T1000 (cell line): ENCODE measurements around the gene S100A5.
"Not testable (repeated sequence)": the region's sequence is repeated elsewhere in the genome, so short reads cannot be mapped to it uniquely, and the experiment has no call there.

Experiments
- DNase-seq: peaks from one replicate; lab custom pipeline; 2025; ENCODE audit warnings: mixed read lengths; lab: John Stamatoyannopoulos, UW

The S100A5 gene, protein sequence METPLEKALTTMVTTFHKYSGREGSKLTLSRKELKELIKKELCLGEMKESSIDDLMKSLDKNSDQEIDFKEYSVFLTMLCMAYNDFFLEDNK

DNA sequence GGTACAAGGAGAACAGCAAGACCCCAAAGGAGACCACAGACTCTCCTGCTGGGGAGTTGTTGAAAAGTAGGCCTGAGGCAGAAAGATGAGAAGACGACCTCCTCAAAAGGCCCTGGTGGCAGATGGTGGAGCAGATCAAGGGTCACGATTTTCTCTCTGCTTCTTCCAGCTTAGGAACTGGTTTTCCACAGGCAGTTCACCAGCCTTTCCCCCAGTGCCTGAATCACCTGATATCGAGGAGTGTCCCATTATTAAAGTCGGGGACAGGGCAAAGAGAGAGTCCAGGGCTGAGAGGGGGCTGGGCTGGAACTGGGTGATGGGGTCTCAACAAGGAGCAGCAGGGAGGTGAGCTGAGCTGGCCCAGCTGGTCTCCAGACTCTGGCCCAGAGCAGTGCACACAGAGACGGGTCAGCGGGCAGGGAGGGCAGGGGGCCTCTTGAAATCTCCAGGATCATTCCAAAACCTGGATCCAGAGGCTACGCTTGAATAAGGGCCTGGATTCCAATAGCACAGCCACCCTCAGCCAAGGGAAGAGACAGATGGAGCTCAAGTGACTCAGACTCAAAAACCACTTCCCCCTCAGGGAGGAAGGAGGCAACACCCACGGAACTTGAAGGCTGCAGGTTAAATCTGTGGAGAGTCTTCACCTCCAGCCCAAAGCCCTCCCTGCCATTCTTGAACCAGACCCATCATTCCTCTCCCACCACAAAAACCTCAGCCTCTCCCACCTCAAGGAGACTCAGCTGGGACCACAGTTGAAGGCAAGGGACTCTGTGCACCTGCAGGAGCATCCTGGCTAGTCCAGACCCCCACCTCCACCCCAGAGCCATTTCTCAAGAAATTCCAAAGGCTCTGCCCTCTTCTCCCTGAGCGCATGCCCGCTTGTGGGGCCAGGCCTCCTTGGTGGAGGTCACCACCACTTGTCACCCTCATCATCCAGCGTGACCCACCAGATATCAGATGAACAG lies at the start of gene S100A5:
Gene S100A5, minus strand, starts transcription at position 541 of the 968 bp plus-strand sequence. CDS start 743 bp downstream, outside the sequence.
- DNase-seq, result no peak

DNA sequence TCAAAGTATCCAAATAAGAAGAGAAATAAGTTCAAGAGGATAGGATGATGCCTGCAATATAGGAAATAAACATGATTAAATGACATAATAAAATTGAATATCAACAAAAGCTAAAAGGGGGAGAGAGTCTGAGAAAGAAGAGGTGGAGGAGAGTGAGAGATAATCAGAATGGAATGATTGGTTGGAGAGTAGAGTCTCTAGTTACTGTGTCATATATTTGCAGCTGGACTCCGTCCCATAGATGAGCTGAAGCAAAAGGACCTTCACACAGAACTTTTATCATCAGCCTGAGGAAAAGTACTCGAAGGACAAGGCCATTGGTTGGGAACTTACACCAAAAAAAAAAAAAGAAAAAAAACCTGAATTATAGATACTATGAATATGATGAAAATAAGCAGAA lies 47.7 kb upstream of the S100A5 start:
- no peak for DNase-seq

DNA sequence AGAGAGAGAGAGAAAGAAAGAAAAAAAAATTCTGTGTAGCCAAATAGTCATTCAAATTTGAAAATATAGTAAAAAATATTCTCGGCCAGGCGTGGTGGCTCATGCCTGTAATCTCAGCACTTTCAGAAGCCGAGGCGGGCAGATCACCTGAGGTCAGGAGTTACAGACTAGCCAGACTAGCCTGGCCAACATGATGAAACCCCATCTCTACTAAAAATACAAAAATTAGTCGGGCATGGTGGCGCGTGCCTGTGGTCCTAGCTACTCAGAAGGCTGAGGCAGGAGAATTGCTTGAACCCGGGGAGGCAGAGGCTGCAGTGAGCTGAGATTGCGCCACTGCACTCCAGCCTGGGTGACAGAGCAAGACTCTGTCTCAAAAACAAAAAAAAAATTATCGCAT lies 47.3 kb upstream of the S100A5 start:
- DNase-seq, result not testable (repeated sequence)

DNA sequence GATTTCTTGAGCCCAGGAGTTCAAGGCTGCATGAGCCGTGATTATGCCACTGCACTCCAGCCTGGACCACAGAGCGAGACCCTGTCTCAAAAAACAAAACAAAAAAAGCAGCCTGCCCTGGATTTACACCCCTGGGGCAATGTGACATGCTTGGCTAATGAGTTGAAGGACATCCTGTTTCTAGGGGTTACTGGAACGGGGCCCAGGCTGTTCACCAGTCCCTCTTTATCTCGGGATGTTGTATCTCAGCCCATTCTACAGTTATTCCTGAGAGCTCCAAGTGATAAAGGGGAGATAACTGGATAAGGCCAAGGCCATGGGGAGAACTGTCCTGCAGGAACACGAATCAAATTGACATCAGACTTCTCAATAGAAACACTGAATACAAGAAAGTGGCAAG lies 46.6 kb upstream of the S100A5 start:
- DNase-seq, result no peak

DNA sequence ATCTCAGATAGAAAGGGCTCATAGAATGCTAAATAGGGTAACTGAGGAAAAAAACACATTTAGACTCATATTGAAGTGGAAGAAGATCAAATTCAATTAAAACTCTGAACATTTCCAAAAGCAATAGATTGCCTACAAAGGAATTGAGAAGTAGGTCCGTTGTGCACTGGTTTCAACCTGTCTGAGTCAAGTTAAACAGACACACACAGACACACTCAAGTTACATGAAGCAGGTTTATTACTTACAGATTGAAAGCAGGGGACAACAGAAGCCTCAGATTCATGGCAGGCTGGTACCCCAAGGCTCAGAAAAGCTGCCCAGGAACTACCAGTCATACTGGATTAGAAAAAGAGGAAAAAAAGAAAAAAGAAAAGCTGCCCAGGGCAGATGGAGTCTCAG lies 45.6 kb upstream of the S100A5 start:
- no peak for DNase-seq

DNA sequence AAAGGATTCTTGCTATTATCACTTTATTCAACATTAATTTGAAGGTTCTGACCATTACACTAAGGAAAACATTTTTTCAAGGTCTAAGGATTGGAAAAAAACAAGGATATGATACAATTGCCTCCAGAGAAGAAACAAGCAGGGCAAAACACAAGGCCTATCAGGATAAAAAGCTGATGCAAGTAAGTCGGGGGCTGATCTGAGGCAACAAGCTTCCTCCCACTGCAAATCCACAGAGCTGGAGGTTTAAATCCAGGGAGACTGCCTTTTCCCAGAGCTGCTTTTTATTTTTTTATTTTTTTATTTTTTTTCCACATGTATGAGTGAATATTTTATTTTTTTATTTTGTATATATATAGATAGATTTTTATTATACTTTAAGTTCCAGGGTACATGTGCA lies 44.3 kb upstream of the S100A5 start:
- no peak for DNase-seq

DNA sequence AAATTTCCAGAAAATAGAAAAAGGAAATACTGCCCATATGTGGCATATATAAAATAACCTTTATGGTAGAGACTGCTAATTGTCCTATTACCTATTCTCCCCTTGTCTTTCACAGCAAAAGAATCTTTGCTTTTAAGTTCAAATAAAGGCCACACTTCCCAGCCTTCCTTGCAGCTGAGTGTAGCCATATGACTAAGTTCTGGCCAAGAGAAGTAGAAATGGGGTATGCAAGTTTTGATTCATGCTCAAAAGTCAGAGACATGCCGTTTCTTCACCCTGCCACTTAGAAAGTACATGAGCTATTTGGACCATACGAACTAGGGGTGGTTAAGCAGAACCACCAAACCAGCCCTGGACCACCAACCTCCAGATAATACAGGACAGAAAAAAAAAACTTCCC lies 43.2 kb upstream of the S100A5 start:
- no peak for DNase-seq

DNA sequence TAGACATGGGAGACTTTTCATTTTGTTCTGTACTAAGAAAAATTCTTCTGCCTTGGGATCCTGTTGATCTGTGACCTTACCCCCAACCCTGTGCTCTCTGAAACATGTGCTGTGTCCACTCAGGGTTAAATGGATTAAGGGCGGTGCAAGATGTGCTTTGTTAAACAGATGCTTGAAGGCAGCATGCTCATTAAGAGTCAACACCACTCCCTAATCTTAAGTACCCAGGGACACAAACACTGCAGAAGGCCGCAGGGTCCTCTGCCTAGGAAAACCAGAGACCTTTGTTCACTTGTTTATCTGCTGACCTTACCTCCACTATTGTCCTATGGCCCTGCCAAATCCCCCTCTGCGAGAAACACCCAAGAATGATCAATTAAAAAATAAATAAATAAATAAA lies 42.8 kb upstream of the S100A5 start:
- DNase-seq, result not testable (repeated sequence)

DNA sequence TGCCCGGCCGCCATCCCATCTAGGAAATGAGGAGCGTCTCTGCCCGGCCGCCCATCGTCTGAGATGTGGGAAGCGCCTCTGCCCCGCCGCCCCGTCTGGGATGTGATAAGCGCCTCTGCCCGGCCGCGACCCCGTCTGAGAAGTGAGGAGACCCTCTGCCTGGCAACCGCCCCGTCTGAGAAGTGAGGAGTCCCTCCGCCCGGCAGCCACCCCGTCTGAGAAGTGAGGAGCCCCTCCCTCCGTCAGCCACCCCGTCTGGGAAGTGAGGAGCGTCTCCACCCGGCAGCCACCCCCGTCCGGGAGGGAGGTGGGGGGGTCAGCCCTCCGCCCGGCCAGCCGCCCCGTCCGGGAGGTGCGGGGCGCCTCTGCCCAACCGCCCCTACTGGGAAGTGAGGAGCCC lies 42.1 kb upstream of the S100A5 start:
- not testable (repeated sequence) for DNase-seq

DNA sequence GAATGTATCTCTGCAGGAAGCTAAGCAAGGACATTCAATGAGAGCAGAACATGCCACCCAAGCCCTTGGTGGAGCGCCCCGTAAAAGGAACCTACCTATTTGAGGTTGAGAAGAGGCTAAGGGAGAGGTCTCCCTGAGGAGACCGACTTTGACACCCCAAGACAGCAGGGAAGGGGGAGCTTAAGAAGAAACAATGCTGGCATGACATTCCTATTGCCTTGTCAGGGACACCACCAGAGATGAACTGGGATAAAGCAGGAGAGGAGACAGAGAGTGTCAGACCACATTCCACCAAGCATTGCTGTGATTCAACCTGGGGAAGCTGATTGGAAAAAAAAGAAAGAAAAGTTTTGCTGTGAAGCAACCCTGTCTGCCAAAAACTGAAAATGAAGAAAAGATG lies 38.2 kb upstream of the S100A5 start:
- DNase-seq, result no peak

DNA sequence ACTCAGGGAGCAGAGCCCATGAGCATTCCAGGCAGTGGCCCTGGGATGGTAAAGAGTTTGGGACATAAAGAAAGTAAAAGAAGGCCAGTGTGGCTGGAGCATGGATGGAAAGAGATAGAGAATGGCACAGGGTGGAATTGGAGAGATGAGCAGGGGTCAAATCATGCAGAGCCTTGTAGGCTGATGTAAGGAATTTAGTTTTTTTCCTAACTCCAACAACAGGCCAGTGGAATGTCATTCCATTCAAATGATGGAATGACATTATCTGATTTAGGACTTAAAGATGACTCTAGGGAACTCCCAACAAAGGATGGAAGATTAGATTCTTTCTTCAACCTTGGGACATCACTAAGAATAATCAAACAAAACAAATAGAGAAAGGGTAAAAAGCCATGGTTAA lies 37.8 kb upstream of the S100A5 start:
- no peak for DNase-seq

DNA sequence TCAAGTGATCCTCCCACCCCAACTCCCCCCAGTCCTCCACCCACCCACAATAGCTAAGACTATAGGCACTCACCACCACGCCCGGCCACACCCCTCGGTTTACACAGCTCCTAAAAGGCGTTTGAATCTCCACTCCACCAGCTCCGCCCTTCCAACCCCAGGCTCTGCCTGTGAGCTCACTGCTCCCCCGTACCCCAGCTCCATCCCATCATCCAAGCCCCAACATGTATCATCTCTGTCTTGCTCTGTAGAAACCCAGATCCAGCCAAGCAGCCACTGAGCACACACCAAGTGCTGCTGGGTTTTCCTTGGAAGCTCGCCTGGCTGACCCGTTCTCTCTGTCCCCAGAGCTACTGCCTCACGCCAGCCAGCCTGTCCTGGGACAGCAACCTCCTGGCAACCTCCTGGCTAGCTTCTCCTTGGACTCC lies 36.9 kb upstream of the S100A5 start:
- no peak for DNase-seq

DNA sequence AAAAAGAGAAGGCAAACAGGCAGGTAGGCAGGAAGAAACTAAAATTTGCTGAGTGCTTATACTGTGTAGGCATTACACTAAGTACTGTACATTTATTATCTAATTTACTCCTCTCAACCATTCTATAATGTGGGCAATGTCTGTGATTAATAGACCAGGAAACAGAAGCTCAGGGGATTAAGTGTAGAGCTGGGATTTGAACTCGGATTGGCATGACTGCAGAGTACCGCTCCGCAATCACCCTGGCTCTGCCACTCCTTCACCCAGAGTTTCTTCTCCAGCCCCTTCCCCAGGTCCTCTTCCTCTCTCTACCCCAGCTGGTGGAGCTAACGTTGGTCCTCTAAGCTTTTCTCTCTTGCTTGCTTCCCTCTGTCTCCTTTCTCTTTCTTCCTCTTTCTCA lies 36.4 kb upstream of the S100A5 start:
- no peak for DNase-seq

DNA sequence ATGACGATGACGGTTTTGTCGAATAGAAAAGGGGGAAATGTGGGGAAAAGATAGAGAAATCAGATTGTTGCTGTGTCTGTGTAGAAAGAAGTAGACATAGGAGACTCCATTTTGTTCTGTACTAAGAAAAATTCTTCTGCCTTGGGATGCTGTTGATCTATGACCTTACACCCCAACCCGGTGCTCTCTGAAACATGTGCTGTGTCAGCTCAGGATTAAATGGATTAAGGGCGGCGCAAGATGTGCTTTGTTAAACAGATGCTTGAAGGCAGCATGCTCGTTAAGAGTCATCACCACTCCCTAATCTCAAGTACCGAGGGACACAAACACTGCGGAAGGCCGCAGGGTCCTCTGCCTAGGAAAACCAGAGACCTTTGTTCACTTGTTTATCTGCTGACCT lies 34.8 kb upstream of the S100A5 start:
- DNase-seq, result not testable (repeated sequence)

DNA sequence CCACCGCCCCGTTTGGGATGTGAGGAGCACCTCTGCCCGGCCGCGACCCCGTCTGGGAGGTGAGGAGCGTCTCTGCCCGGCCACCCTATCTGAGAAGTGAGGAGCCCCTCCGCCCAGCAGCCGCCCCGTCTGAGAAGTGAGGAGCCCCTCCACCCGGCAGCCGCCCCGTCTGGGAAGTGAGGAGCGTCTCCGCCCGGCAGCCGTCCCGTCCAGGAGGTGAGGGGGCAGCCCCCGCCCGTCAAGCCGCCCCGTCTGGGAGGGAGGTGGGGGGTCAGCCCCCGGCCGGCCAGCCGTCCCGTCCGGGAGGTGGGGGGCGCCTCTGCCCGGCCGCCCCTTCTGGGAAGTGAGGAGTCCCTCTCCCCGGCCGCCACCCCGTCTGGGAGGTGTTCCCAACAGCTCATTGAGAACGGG lies 34.4 kb upstream of the S100A5 start:
- DNase-seq, result not testable (repeated sequence)

DNA sequence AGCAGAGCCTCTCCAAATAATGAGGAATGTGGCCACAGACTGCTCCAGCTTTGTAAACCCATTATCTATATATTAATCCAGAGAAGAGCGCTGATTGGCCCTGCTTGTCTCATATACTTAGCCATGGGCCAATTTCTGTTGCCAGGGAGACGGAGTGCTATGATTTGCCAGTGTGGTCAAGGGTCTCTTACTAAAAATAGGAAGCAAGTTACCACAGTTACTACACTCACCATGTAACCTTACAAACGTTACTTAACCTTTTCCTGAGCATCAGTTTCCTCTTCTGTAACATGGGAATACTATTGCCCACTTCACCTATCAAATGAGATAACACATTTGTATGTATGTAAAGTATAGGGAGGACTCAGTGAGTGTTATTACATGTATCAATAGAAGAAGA lies 32.6 kb upstream of the S100A5 start:
- DNase-seq, result no peak

DNA sequence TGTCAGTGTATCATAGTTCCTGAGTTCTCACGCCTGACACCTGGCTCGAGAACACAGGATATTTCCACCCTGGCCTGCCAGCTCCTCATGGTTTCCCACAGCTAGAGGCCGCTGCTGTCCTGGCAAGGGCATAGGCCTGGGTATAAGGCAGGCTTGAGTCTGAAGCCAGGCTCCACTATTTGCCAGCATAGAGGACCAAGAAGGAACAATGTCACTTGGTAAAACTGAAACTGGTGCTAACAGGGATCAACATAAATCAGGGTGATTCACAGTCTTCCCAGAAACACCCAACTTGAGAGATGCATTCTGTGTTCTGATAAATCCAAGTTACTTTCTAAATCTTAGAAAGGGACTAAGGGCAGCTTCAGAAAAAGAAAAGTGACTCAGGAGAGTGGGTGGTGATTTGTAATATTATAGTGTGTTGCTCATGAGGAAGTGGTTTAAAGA lies 31.9 kb upstream of the S100A5 start:
- DNase-seq, result peak; percentile 65

DNA sequence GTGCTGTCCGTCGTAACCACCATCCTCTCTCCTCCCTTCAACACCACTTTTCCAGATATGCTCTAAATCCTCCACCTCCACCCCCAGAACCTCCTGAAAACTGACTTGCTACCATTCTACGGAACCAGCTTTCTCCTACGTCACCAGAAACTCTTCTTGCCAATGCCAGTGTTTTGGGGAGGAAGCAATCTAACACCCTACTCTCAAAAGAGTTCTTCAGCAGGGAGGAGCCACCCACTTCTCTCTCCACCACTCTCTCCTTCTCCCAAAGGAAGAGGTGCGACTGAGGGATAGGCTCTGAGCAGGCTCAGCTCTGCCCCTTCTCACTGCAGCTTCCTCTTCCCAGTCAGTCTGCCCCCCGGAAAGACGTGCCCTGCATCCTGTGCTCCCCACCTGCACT lies 31.0 kb upstream of the S100A5 start:
- no peak for DNase-seq

DNA sequence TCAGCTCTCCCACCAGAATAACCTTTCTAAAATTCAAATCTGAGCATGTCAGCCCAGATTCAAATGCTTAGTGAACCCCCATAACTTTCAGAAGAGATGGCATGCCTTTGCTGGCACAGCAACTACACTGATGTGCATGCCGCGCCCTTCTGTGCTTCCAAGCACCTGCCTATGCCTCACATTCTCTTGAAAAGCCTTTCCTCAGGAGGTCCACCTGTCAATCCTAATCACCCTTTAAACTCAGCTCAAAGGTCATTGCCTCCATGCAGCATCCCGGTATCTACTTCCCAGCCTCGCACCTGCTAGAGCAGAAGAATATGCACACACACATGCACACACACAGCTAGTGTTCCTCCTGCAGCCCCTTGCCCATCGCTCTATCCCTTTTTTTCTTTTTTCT lies 30.1 kb upstream of the S100A5 start:
- no peak for DNase-seq

DNA sequence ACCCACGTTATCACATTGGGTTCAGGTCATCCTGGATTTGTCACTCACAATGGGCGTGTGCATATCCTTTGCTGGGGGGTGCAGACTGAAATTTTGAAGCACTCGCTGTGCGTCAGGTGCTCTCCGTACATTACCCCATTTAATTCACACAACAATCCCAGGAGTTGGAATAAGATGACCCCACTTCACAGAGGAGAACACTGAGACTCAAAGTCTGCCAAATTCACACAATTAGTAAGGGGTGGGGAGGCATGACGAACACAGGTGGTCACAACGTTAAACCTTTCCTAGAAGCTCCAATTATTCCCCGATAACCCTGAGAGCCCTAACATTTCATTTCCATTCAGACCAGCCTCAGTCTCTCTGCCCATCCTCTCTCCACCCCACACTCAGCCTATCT lies 28.7 kb upstream of the S100A5 start:
- no peak for DNase-seq

DNA sequence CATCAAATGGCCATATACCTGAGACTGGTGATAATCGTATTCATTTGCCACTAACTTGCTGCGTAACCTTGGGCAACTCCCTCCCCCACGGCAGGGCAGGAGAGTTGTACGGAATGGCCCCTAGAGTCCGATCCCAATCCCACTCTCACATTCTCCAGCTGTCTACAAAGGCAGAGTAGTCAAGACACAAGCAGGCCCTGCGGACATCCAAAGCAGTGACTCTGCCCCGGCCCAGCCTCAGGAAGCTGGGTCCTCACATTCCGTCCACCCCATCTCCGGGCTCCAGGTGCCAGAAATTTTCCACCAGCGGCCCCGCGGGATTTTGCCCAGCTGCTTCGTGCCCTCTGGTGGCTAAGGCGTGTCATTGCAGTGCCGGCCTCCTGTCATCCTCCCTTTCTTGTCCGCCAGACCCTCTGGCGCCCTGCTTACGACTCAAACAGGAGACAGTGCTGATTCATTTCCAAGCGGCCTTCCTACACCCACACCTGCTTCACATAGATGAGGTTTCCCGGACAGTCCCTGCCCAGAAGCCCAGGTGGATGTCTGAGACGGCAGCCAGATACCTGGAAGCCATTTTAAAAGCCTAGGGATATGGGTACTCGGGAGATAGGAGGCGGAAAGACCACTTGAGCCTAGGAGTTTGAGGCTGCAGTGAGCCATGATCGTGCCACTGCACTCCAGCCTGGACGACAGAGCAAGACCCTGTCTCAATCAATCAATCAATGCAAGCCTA lies 27.8 kb upstream of the S100A5 start:
- peak; percentile 87 for DNase-seq

DNA sequence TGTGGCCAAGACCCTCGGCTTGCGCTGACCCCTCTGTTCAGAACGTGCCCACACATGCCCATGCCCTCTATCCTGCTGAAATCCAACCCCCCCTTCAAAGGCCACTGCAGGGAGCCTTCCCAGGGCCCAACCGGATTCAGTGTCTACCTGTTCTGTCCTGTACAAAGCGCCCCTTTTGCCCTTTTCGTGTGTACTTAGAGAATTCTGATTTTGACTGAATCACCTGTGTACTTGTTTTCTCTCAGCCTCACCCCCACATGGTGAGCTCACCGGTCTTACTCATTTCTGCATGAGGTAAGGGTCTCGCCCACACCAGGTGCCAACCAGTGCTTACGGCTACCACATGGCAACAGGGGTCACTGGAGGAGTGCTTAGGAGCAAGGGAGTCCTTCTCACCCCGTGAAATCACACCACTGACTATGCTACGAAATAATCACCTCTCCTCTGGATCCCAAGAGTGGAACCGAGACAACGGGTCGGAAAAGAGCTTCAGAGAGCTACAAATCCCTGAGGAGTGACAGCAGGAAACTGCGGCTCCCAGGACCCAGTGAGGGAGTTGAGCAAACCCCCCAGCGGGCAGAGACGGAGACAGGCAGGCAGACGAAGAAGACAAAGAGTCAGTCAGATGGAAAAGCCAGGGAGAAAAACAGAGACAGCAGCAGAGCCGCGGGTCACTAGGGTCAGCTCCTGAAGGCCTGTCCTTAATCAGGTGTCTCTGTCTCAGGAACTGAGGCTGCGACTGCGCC lies 27.1 kb upstream of the S100A5 start:
- peak; percentile 12 for DNase-seq
